ENCODE data around the gene RBM28. TPM values are rescaled to one million over a fixed set of nuclear protein-coding genes. Genes with fewer than 3 reads are reported as not detected.

Gene RBM28
- total RNA-seq, 1 donor from 2014 or later, result 35.7 TPM

- H3K36me3 ChIP-seq, result no peaks in the 10 kb centered on the region
- H3K9me3 ChIP-seq (replicated peaks), result no peaks in the 10 kb centered on the region
- intact Hi-C loops (cut with micrococcal nuclease), result no loop called here
- no peak for DNase-seq
- H3K4me1 ChIP-seq, result peaks cover 9% of the 10 kb centered on the region
- H3K27me3 ChIP-seq (ENCODE audit: low read depth), result peaks cover 13% of the 10 kb centered on the region
- TF ChIP-seq CTCF (IDR thresholded peaks at IDR 0.05; ENCODE audit: borderline replicate concordance), result no peak
- H3K4me3 ChIP-seq, result no peak overlapping the region
- H3K27ac ChIP-seq (replicated peaks), result no peak overlapping the region
Measured at GRCh38 chr7:128384726-128385125, 41.0 kb upstream of the RBM28 start.

GRCh38 chr7:128383776-128384175 lies 40.1 kb upstream of the RBM28 start:
- H3K4me3 ChIP-seq, result no peak overlapping the region
- peaks cover 9% of the 10 kb centered on the region for H3K4me1 ChIP-seq
- peaks cover 9% of the 10 kb centered on the region for H3K27me3 ChIP-seq (ENCODE audit: low read depth)
- H3K27ac ChIP-seq (replicated peaks), result no peak overlapping the region
- DNase-seq, result no peak
- no peaks in the 10 kb centered on the region for H3K9me3 ChIP-seq (replicated peaks)
- intact Hi-C loops (cut with micrococcal nuclease), result no loop called here
- no peaks in the 10 kb centered on the region for H3K36me3 ChIP-seq
- no peak for TF ChIP-seq CTCF (IDR thresholded peaks at IDR 0.05; ENCODE audit: borderline replicate concordance)

GRCh38 chr7:128381161-128381821 lies 37.6 kb upstream of the RBM28 start:
- peak; percentile 46 for DNase-seq
- Histone ChIP-seq H3K27me3 (ENCODE audit: low read depth) (no peaks in the 10 kb centered on the region), H3K27ac (replicated peaks) (no peak overlapping the region), H3K4me1 (no peaks in the 10 kb centered on the region), H3K36me3 (no peaks in the 10 kb centered on the region), H3K9me3 (replicated peaks) (no peaks in the 10 kb centered on the region), H3K4me3 (no peak overlapping the region)
- TF ChIP-seq CTCF (IDR thresholded peaks at IDR 0.05; ENCODE audit: borderline replicate concordance), result peak; percentile 45
- intact Hi-C loops (cut with micrococcal nuclease), result no loop called here

- TF ChIP-seq CTCF (IDR thresholded peaks at IDR 0.05; ENCODE audit: borderline replicate concordance), result no peak
- no peak for DNase-seq
- Histone ChIP-seq H3K9me3 (replicated peaks) (no peaks in the 10 kb centered on the region), H3K27ac (replicated peaks) (no peak overlapping the region), H3K4me3 (no peak overlapping the region), H3K4me1 (no peaks in the 10 kb centered on the region), H3K27me3 (ENCODE audit: low read depth) (no peaks in the 10 kb centered on the region), H3K36me3 (no peaks in the 10 kb centered on the region)
- intact Hi-C loops (cut with micrococcal nuclease), result no loop called here
Measured at GRCh38 chr7:128380483-128381106, 36.9 kb upstream of the RBM28 start.

GRCh38 chr7:128379900-128380479 lies 36.3 kb upstream of the RBM28 start:
- TF ChIP-seq CTCF (IDR thresholded peaks at IDR 0.05; ENCODE audit: borderline replicate concordance), result no peak

More at GRCh38 chr7:128379900-128380479, 36.3 kb upstream of the RBM28 start:
- H3K4me1 ChIP-seq, result no peaks in the 10 kb centered on the region
- no peak overlapping the region for H3K27ac ChIP-seq (replicated peaks)
- H3K9me3 ChIP-seq (replicated peaks), result no peaks in the 10 kb centered on the region
- H3K27me3 ChIP-seq (ENCODE audit: low read depth), result no peaks in the 10 kb centered on the region
- intact Hi-C loops (cut with micrococcal nuclease), result no loop called here
- no peak for DNase-seq
- no peaks in the 10 kb centered on the region for H3K36me3 ChIP-seq
- no peak overlapping the region for H3K4me3 ChIP-seq

Data from left ventricle myocardium inferior (tissue), 1 donor.